ENCODE measurements around the gene CYB561. TPM values are rescaled to one million over a fixed set of nuclear protein-coding genes. Genes with fewer than 3 reads are reported as not detected.

Gene CYB561
- total RNA-seq, 1 experiment from 2014 or later: 40.1 TPM

GRCh38 chr17:63492940-63493339 lies 46.8 kb upstream of the CYB561 start:
- in situ Hi-C loops (cut with HindIII; ENCODE audit: low pct_unique_long_range_greater_than_20kb, low sequenced_read_pairs): no loop called here
- ChIA-PET CTCF (no interaction called here), POLR2A (no interaction called here)

GRCh38 chr17:63491977-63492618 lies 46.0 kb upstream of the CYB561 start:
- DNase-seq (ENCODE audit: low read depth, low spot score): no peak

More at GRCh38 chr17:63492940-63493339, 46.8 kb upstream of the CYB561 start:
- no peak overlapping the region for H3K27ac ChIP-seq (ENCODE audit: low read length)
- intact Hi-C loops (cut with micrococcal nuclease; ENCODE audit: unreplicated experiment): no loop called here
- no peak for TF ChIP-seq POLR2AphosphoS5 (IDR thresholded peaks at IDR 0.05; ENCODE audit: low read depth, low read length)
- TF ChIP-seq REST (IDR thresholded peaks at IDR 0.05; ENCODE audit: insufficient read depth in 1 of 2, low read depth in 2 of 2, low read length in 1 of 2): no peak
- no peak for DNase-seq (ENCODE audit: low read depth, low spot score)
- no peaks in the 10 kb centered on the region for H3K4me1 ChIP-seq (ENCODE audit: control insufficient read depth, insufficient read depth, low read length)
- BruUV-seq (replicated peaks): no TSS peak
- H3K36me3 ChIP-seq (ENCODE audit: control insufficient read depth, insufficient read depth, low read length): no peaks in the 10 kb centered on the region
- ATAC-seq: no peak
- H3K9me3 ChIP-seq (ENCODE audit: control insufficient read depth, insufficient read depth, low read depth, low read length): no peaks in the 10 kb centered on the region
- H3K27me3 ChIP-seq (ENCODE audit: control insufficient read depth, insufficient read depth, low read length): no peaks in the 10 kb centered on the region
- no peak overlapping the region for H3K4me3 ChIP-seq (ENCODE audit: low read depth in 2 of 2, low read length in 2 of 2)

GRCh38 chr17:63491413-63491812 lies 45.3 kb upstream of the CYB561 start:
- Histone ChIP-seq H3K36me3 (ENCODE audit: control insufficient read depth, insufficient read depth, low read length) (no peaks in the 10 kb centered on the region), H3K9me3 (ENCODE audit: control insufficient read depth, insufficient read depth, low read depth, low read length) (no peaks in the 10 kb centered on the region), H3K27ac (ENCODE audit: low read length) (no peak overlapping the region), H3K27me3 (ENCODE audit: control insufficient read depth, insufficient read depth, low read length) (no peaks in the 10 kb centered on the region), H3K4me1 (ENCODE audit: control insufficient read depth, insufficient read depth, low read length) (no peaks in the 10 kb centered on the region), H3K4me3 (ENCODE audit: low read depth in 2 of 2, low read length in 2 of 2) (no peak overlapping the region)
- BruUV-seq (replicated peaks): no TSS peak
- ChIA-PET CTCF (no interaction called here), POLR2A (no interaction called here)
- TF ChIP-seq, protein P1, sequence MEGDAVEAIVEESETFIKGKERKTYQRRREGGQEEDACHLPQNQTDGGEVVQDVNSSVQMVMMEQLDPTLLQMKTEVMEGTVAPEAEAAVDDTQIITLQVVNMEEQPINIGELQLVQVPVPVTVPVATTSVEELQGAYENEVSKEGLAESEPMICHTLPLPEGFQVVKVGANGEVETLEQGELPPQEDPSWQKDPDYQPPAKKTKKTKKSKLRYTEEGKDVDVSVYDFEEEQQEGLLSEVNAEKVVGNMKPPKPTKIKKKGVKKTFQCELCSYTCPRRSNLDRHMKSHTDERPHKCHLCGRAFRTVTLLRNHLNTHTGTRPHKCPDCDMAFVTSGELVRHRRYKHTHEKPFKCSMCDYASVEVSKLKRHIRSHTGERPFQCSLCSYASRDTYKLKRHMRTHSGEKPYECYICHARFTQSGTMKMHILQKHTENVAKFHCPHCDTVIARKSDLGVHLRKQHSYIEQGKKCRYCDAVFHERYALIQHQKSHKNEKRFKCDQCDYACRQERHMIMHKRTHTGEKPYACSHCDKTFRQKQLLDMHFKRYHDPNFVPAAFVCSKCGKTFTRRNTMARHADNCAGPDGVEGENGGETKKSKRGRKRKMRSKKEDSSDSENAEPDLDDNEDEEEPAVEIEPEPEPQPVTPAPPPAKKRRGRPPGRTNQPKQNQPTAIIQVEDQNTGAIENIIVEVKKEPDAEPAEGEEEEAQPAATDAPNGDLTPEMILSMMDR (IDR thresholded peaks at IDR 0.05): no peak
- TF ChIP-seq TCF7L2 (IDR thresholded peaks at IDR 0.05; ENCODE audit: low read depth, low read length) (no peak), POLR2AphosphoS5 (IDR thresholded peaks at IDR 0.05; ENCODE audit: low read depth, low read length) (no peak)
- DNase-seq (ENCODE audit: low read depth, low spot score) (no peak), ATAC-seq (no peak)
- in situ Hi-C loops (cut with HindIII; ENCODE audit: low pct_unique_long_range_greater_than_20kb, low sequenced_read_pairs): no loop called here
- intact Hi-C loops (cut with micrococcal nuclease; ENCODE audit: unreplicated experiment): no loop called here

More at GRCh38 chr17:63491977-63492618, 46.0 kb upstream of the CYB561 start:
- ATAC-seq: no peak
- intact Hi-C loops (cut with micrococcal nuclease; ENCODE audit: unreplicated experiment): no loop called here
- Histone ChIP-seq H3K36me3 (ENCODE audit: control insufficient read depth, insufficient read depth, low read length) (no peaks in the 10 kb centered on the region), H3K9me3 (ENCODE audit: control insufficient read depth, insufficient read depth, low read depth, low read length) (no peaks in the 10 kb centered on the region), H3K4me3 (ENCODE audit: low read depth in 2 of 2, low read length in 2 of 2) (no peak overlapping the region), H3K27me3 (ENCODE audit: control insufficient read depth, insufficient read depth, low read length) (no peaks in the 10 kb centered on the region), H3K4me1 (ENCODE audit: control insufficient read depth, insufficient read depth, low read length) (no peaks in the 10 kb centered on the region), H3K27ac (ENCODE audit: low read length) (no peak overlapping the region)
- in situ Hi-C loops (cut with HindIII; ENCODE audit: low pct_unique_long_range_greater_than_20kb, low sequenced_read_pairs): no loop called here
- POLR2A ChIA-PET: no interaction called here
- CTCF ChIA-PET: no interaction called here
- TF ChIP-seq, protein P1 (IDR thresholded peaks at IDR 0.05): no peak
- BruUV-seq (replicated peaks): no TSS peak

Data from Panc1 (cell line).